ENCODE data around the gene ATP13A4. TPM values are rescaled to one million over a fixed set of nuclear protein-coding genes. Genes with fewer than 3 reads are reported as not detected.

The ATP13A4 gene
- total and polyA plus RNA-seq, 4 donors = 0.23 to 2.7 (median 0.50) TPM

GRCh38 chr3:193574488-193575070 is 19.9 kb upstream of the ATP13A4 start:
- DNase-seq (ENCODE audit: low spot score) = no peak
- H3K4me3 ChIP-seq (ENCODE audit: low read depth in 1 of 3, low read length in 3 of 3) = no peak overlapping the region
- H3K9ac ChIP-seq (ENCODE audit: low read depth in 1 of 2, low read length in 2 of 2) = no peak overlapping the region
- no peaks in the 10 kb centered on the region for H3K36me3 ChIP-seq (ENCODE audit: control insufficient read depth in 4 of 4, insufficient read depth in 3 of 4, low read depth in 1 of 4, low read length in 3 of 4)
- 51% methylated on average over 2 of the region's 2 CpGs for WGBS
- H3K27ac ChIP-seq (ENCODE audit: low read depth in 1 of 2, low read length in 2 of 2) = no peak overlapping the region
- no peaks in the 10 kb centered on the region for H3K9me3 ChIP-seq (ENCODE audit: control insufficient read depth in 4 of 4, low read length in 3 of 4)
- no peaks in the 10 kb centered on the region for H3K4me1 ChIP-seq (ENCODE audit: control insufficient read depth in 4 of 4, insufficient read depth in 4 of 4, low read length in 3 of 4)
- TF ChIP-seq YY1 (IDR thresholded peaks at IDR 0.05) = no peak
- TF ChIP-seq NR2F2 (IDR thresholded peaks at IDR 0.05) = no peak
- TF ChIP-seq HNF4A (conservative IDR thresholded peaks at IDR 0.05) = no peak
- TF ChIP-seq HNF4G (IDR thresholded peaks at IDR 0.05) = no peak
- TF ChIP-seq RAD21 (IDR thresholded peaks at IDR 0.05) = no peak
- TF ChIP-seq FOXA2 (IDR thresholded peaks at IDR 0.05) = no peak
- no peak for TF ChIP-seq RXRA (IDR thresholded peaks at IDR 0.05)
- no peak for TF ChIP-seq GABPA (IDR thresholded peaks at IDR 0.05 in 1 of 2, conservative IDR thresholded peaks at IDR 0.05 in 1 of 2)
- no peak for TF ChIP-seq ZBTB33 (IDR thresholded peaks at IDR 0.05)
- no peak for TF ChIP-seq CTCF (IDR thresholded peaks at IDR 0.05; ENCODE audit: low read depth, low read length, missing input control)
- TF ChIP-seq SP1 (IDR thresholded peaks at IDR 0.05) = no peak
- TF ChIP-seq TAF1 (conservative IDR thresholded peaks at IDR 0.05) = no peak
- no peak for TF ChIP-seq ATF3 (IDR thresholded peaks at IDR 0.05)
- no peak for TF ChIP-seq JUND (IDR thresholded peaks at IDR 0.05)
- no peaks in the 10 kb centered on the region for H3K27me3 ChIP-seq (ENCODE audit: control insufficient read depth in 4 of 4, insufficient read depth in 4 of 4, low read length in 3 of 4)

- Histone ChIP-seq H3K4me1 (ENCODE audit: control insufficient read depth in 4 of 4, insufficient read depth in 4 of 4, low read length in 3 of 4) (no peaks in the 10 kb centered on the region), H3K27me3 (ENCODE audit: control insufficient read depth in 4 of 4, insufficient read depth in 4 of 4, low read length in 3 of 4) (no peaks in the 10 kb centered on the region), H3K27ac (ENCODE audit: low read depth in 1 of 2, low read length in 2 of 2) (no peak overlapping the region), H3K9me3 (ENCODE audit: control insufficient read depth in 4 of 4, low read length in 3 of 4) (no peaks in the 10 kb centered on the region), H3K9ac (ENCODE audit: low read depth in 1 of 2, low read length in 2 of 2) (no peak overlapping the region), H3K4me3 (ENCODE audit: low read depth in 1 of 3, low read length in 3 of 3) (no peak overlapping the region), H3K36me3 (ENCODE audit: control insufficient read depth in 4 of 4, insufficient read depth in 3 of 4, low read depth in 1 of 4, low read length in 3 of 4) (no peaks in the 10 kb centered on the region)
- DNase-seq (ENCODE audit: low spot score) = no peak
- WGBS = 64% methylated on average over 4 of the region's 4 CpGs
- TF ChIP-seq NR2F2 (IDR thresholded peaks at IDR 0.05) = no peak
- no peak for TF ChIP-seq TAF1 (conservative IDR thresholded peaks at IDR 0.05)
- TF ChIP-seq ZBTB33 (IDR thresholded peaks at IDR 0.05) = no peak
- TF ChIP-seq CTCF (IDR thresholded peaks at IDR 0.05; ENCODE audit: low read depth, low read length, missing input control) = no peak
- no peak for TF ChIP-seq RAD21 (IDR thresholded peaks at IDR 0.05)
- no peak for TF ChIP-seq ATF3 (IDR thresholded peaks at IDR 0.05)
- TF ChIP-seq RXRA (IDR thresholded peaks at IDR 0.05) = no peak
- TF ChIP-seq REST (IDR thresholded peaks at IDR 0.05) = no peak
- TF ChIP-seq EGR1 (IDR thresholded peaks at IDR 0.05; ENCODE audit: low read depth in 2 of 2) = no peak
- TF ChIP-seq GABPA (IDR thresholded peaks at IDR 0.05 in 1 of 2, conservative IDR thresholded peaks at IDR 0.05 in 1 of 2) = no peak
- TF ChIP-seq FOXA1 (IDR thresholded peaks at IDR 0.05) = no peak
- no peak for TF ChIP-seq SP1 (IDR thresholded peaks at IDR 0.05)
- TF ChIP-seq YY1 (IDR thresholded peaks at IDR 0.05) = no peak
Observed at GRCh38 chr3:193573403-193574191, 18.9 kb upstream of the ATP13A4 start.
